Activated CD4-positive, alpha-beta T cell treated with anti-CD3 and anti-CD28 coated beads for 48 hours (primary cell): Measurements from ENCODE around the gene KDM5A.
"Not testable (repeated sequence)": the region's sequence is repeated elsewhere in the genome, so short reads cannot be mapped to it uniquely, and the experiment has no call there.

ENCODE experiments used
- DNase-seq: peaks from one replicate; pipeline ENCODE4 v3.0.0-alpha.2; 2020

The KDM5A gene

DNA sequence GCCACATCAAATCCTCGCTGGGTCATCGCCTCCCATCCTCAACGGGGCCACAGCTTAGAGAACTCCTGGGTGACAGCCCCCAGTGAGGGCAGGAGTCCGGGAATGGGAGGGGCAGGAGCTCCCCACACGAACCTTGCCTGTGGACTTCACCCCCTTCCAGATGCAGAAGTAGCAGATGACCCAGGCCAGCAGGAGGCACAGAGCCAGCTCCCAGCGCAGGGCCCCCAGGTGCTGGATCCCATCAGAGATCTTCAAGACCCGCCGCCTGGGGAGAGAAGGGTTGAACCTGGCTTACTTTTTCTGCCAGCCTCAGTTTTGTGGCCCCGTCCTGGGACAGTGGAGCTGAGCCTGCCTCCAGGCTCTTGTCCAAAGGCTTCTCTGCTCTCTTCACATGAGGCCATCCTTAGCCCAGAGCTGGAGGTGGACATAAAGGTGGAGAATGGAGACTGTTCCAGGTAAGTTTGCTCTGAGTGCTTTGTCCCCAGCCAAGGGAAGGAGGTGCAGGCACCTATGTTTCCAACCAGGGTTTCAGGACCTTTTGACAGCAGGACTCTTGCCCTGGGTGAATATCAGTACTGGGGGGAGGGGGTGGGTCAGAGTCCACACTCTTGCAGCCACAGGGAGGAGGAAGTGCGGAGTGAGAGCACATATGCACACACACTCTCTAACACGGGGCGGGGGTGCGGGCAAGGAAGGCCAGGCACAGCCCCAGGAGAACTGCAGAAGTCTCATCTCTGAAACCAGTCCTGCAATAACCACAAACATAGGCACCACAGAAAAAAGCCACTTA is 151.9 kb downstream of the KDM5A start:
- no peak for DNase-seq

DNA sequence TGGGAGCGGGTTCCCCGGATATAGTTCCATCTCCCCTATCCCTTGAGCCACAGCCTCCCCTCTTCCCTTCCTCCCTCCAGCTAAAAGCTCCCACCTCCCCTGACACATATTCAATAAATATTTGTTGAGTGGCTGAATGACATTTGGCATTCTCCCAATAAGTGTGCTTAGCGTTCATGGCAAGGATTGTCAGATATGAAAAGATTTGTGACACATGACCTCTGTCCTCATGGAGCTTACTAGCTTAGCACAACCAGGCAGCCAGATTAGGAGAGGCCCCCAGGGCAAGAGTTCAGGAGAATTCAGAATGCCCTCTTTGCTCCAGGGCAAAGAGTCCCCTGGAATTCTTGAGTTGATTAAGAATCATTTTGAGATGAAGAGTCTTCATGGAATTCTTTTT is 152.7 kb downstream of the KDM5A start:
- DNase-seq: no peak

DNA sequence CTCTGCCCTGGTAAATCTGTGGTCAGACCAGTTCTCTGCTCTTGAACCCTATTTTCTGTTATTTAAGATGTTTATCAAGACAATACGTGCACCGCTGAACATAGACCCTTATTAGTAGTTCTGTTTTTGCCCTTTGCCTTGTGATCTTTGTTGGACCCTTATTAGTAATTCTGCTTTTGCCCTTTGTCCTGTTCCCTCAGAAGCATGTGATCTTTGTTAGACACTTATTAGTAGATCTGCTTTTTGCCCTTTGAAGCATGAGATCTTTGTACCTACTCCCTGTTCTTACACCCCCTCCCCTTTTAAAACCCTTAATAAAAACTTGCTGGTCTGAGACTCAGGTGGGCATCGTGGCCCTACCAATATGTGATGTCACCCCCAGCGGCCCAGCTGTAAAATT is 153.2 kb downstream of the KDM5A start:
- DNase-seq: not testable (repeated sequence)

DNA sequence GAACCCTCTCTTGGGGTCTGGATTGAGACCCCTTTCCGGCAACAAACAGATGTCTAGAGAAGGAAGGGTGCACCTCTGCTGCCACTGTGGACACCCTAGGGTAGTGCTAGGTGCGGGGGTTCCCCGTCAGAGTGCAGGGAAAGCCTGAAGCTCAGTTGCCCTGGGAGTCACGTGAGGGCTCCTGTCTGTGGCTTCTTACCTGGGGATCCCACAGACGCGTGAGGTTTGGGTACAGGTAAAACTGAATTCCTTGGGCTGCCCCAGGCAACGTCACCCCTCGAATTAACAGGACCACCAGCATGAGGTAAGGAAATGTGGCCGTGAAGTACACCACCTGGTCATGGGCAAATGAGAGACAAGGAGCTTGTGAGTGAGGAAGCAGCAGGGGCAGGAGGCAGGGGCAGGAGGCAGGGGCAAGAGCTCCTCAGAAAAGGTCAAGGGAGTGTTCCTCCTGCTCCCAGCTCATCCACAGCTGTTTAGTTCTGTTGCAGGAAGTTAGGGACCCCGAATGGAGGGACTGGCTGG is 154.2 kb downstream of the KDM5A start:
- DNase-seq: no peak

DNA sequence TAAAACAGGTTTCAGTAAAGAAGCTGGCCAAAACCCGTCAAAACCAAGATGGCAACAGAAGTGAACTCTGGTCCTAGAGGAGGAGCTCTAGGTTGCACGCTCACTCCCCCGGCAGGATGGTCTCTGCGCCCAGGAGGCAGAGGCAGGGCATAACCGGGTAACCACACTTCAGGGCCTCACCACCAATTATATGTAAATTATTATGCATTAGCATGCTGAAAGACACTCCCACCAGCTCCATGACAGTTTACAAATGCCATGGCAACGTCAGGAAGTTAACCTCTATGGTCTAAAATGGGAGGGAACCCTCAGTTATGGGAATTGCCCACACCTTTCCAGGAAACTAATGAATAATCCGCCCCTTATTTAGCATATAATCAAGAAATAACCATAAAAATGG is 155.1 kb downstream of the KDM5A start:
- no peak for DNase-seq

DNA sequence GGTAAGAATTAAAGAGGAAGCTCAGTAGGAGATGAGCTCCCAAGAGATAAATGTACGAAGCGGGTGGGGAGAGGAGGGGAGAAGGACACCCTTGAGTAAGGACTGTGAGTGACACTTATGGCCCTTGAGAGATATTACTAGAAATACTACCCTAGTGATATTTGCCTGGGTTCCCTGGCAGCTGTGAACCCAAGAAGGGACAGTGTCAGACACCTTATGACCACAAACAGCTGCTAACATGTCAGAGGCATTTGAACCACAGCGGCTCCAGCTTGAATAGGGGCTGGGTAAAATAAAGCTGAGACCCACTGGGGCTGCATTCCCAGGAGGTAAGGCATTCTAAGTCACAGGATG is 155.5 kb downstream of the KDM5A start:
- no peak for DNase-seq

DNA sequence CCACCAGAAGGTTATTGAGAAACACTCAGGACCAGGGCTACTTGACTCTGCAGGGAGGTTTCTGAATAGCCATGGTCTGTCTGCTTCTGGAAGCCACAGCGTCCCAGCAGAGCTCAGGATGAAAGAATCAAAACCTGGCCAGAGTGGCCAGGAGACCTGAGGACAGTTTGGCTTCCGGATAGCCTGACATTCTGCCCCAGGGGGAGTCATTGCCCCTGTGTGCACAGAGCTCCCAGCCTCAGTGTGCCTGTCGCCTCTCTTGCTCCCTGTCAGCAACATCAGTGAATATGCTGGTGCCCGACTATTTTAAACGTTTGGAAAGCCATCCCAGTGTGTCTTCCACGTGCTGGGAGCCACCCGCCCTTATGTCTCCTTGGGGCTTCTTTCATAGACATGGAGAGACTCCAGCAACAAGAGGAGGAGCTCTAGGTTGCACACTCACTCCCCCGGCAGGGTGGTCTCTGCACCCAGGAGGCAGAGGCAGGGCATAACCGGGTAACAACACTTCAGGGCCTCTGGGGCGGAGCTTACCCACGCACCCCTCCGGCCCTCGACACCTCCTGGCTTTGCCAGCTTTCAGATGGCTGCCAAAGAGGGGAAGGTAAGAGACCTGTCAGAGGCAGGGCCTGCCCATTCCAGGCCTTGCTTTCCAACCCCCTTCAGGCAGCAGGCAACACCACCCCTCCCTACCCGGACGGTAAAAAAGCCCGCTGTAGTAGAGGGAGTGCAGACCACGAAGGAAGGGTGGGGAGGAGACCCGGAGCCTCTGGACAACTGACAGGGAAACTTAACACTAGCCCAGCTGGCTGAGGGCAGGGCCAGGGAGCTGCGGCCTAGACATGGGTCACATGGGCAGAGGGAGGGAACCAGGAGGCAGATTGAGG is 156.1 kb downstream of the KDM5A start:
- no peak for DNase-seq

DNA sequence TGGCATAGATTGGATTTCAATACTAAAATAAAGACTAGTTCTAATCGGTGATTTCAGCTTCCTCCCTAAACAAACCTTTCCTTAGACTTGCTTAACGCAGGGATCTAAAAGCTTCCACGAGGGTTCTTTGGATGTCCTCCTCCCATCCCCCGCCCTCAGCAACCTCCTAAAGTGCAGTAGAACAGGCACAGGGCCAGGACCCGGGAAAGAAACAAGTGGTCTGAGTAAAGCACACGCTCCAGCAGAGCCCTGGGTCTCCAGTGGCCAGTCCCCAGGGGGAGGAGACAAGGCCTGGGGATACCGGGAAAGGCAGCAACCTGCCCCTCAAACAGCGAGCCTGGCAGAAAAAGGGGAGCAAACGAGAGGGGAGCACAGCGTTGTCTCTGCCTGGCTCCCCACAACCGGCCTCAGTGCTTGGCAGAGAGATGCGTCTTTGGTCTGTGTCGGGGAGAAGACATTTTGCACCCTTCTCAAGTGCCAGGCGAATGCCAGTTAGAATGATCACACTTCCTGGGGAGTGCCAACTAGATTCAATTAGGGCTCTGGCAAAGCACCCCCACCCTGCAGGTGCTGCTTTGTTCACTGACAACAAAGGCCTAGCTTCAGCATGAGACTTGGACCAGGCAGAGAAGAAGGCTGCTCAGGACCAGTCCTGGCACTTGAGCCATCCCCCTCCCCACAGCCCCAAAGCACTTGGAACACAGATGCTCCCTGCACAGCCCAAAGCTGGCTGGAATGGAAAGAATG is 158.0 kb downstream of the KDM5A start:
- no peak for DNase-seq
